Prostate gland (tissue), 2 donors: ENCODE measurements around the gene NPLOC4.

Experiments used
- POLR2A ChIP-seq: fragments of 450-650 bp; IDR thresholded peaks from one replicate; pipeline ENCODE4 v1.6.1; 2016; ENCODE audit warnings: antibody characterized with exemption, mild to moderate bottlenecking
- POLR2AphosphoS5 ChIP-seq: sonication (generic); formaldehyde crosslinking; IDR thresholded peaks from one replicate; pipeline ENCODE4 v1.6.1; 2017; ENCODE audit warnings: antibody characterized with exemption
- TF ChIP-seq, protein P1 (sequence below), 4 experiments: fragments of 200-600 bp in 2 of 4; fragments of 450-650 bp in 2 of 4; sonication (generic) in 2 of 4; IDR thresholded peaks; 1 replicate in 3 of 4; 2 replicates in 1 of 4; pipeline ENCODE4 v1.5.1; 2016 to 2019; ENCODE audit warnings: antibody characterized with exemption in 4 of 4, mild to moderate bottlenecking in 2 of 4, moderate library complexity in 2 of 4

DNA sequence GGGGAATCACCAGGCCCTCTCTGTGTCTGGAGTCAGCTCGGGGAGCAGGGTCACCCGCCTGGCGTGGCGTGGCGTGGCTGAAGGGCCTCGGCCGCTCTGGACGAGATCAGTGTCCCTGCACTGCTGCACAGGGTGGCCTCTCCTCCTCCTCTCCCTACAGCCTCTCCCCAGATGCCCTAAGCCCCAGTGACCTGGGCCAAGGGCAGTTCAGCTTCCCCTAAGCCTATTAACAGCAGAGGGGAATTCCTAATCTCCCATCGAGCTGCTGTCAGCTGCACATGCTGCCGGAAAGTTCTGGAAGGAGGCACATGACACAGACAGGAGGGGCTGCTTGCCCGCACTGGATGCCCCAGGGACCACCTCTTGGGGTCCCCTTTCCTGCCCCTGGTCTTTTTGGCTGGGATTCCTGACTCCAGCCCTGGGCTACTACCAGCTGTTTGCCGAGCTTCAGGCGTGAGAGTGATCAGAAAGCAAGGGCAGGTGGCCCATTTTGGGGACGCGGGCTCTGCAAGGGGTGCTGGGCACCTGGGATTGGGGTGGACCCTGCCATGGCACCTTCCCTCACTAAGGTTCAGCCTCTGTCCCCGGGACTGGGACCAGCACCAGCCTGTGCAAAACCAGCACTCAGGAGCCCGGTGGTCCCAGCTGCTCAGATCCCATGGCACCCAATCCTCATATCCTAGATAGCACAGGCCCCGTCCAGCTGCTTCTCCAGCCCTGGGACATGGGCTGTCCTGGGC, 18.6 kb upstream of the NPLOC4 start:
- TF ChIP-seq POLR2AphosphoS5 (no peak), POLR2A (no peak)
- TF ChIP-seq, protein P1, sequence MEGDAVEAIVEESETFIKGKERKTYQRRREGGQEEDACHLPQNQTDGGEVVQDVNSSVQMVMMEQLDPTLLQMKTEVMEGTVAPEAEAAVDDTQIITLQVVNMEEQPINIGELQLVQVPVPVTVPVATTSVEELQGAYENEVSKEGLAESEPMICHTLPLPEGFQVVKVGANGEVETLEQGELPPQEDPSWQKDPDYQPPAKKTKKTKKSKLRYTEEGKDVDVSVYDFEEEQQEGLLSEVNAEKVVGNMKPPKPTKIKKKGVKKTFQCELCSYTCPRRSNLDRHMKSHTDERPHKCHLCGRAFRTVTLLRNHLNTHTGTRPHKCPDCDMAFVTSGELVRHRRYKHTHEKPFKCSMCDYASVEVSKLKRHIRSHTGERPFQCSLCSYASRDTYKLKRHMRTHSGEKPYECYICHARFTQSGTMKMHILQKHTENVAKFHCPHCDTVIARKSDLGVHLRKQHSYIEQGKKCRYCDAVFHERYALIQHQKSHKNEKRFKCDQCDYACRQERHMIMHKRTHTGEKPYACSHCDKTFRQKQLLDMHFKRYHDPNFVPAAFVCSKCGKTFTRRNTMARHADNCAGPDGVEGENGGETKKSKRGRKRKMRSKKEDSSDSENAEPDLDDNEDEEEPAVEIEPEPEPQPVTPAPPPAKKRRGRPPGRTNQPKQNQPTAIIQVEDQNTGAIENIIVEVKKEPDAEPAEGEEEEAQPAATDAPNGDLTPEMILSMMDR (IDR thresholded peaks at IDR 0.05): no peak
